ENCODE measurements around the gene TEX38. TPM values are rescaled to one million over a fixed set of nuclear protein-coding genes. Genes with fewer than 3 reads are reported as not detected.
"Not testable (repeated sequence)": the region's sequence is repeated elsewhere in the genome, so short reads cannot be mapped to it uniquely, and the experiment has no call there.

The TEX38 gene
- total RNA-seq, 3 donors from 2014 or later, result not detected

GRCh38 chr1:46689897-46690296 lies 18.2 kb downstream of the TEX38 start:
- Histone ChIP-seq H3K4me1 (ENCODE audit: low read depth) (peaks cover 34% of the 10 kb centered on the region), H3K4me3 (no peak overlapping the region), H3K9me3 (no peaks in the 10 kb centered on the region), H3K36me3 (ENCODE audit: low read depth) (peaks cover under 1% of the 10 kb centered on the region)
- intact Hi-C loops (cut with DNase I, micrococcal nuclease), result no loop called here
- TF ChIP-seq CTCF (IDR thresholded peaks at IDR 0.05), result no peak
- ATAC-seq, result no peak
- DNase-seq, result no peak

GRCh38 chr1:46690931-46691421 lies 19.3 kb downstream of the TEX38 start:
- ATAC-seq, result no peak
- peaks cover 29% of the 10 kb centered on the region for H3K4me1 ChIP-seq (ENCODE audit: low read depth)
- DNase-seq, result no peak
- intact Hi-C loops (cut with DNase I, micrococcal nuclease), result no loop called here
- TF ChIP-seq CTCF (IDR thresholded peaks at IDR 0.05), result no peak
- H3K36me3 ChIP-seq (ENCODE audit: low read depth), result no peaks in the 10 kb centered on the region
- H3K9me3 ChIP-seq, result no peaks in the 10 kb centered on the region
- no peak overlapping the region for H3K4me3 ChIP-seq

- DNase-seq, result peak in 1 of 3 donors; percentile 42
- Histone ChIP-seq H3K36me3 (ENCODE audit: low read depth) (no peaks in the 10 kb centered on the region), H3K4me3 (no peak overlapping the region), H3K4me1 (ENCODE audit: low read depth) (peaks cover 18% of the 10 kb centered on the region), H3K9me3 (no peaks in the 10 kb centered on the region)
- intact Hi-C loops (cut with DNase I, micrococcal nuclease), result no loop called here
- no peak for TF ChIP-seq CTCF (IDR thresholded peaks at IDR 0.05)
- peak; percentile 46 for ATAC-seq
These were observed 20.5 kb downstream of the TEX38 start for GRCh38 chr1:46691997-46692790.

GRCh38 chr1:46692811-46693770 lies 21.4 kb downstream of the TEX38 start:
- no peaks in the 10 kb centered on the region for H3K36me3 ChIP-seq (ENCODE audit: low read depth)
- no peaks in the 10 kb centered on the region for H3K9me3 ChIP-seq
- ATAC-seq (peak; percentile 50), DNase-seq (no peak)
- intact Hi-C loops (cut with DNase I, micrococcal nuclease), result no loop called here
- H3K4me1 ChIP-seq (ENCODE audit: low read depth), result peaks cover 10% of the 10 kb centered on the region
- no peak overlapping the region for H3K4me3 ChIP-seq
- no peak for TF ChIP-seq CTCF (IDR thresholded peaks at IDR 0.05)

- H3K36me3 ChIP-seq (ENCODE audit: low read depth); intact Hi-C loops (cut with DNase I, micrococcal nuclease); ATAC-seq; H3K4me1 ChIP-seq (ENCODE audit: low read depth); DNase-seq; H3K4me3 ChIP-seq; H3K9me3 ChIP-seq: not testable (repeated sequence)
These were observed 23.0 kb downstream of the TEX38 start for GRCh38 chr1:46694676-46695075.
